ENCODE data around the gene PPM1H.

GRCh38 chr12:62637679-62638078 is 297.3 kb downstream of the PPM1H start:
- TF ChIP-seq CTCF (IDR thresholded peaks at IDR 0.05; ENCODE audit: low read depth, low read length, missing input control), result no peak
- TF ChIP-seq SP1 (IDR thresholded peaks at IDR 0.05), result no peak
- no peak for TF ChIP-seq NR2F2 (IDR thresholded peaks at IDR 0.05)
- no peak for TF ChIP-seq RAD21 (IDR thresholded peaks at IDR 0.05)
- TF ChIP-seq JUND (IDR thresholded peaks at IDR 0.05), result no peak
- TF ChIP-seq ZBTB33 (IDR thresholded peaks at IDR 0.05), result no peak
- TF ChIP-seq MAX (IDR thresholded peaks at IDR 0.05), result no peak
- no peak for TF ChIP-seq TAF1 (conservative IDR thresholded peaks at IDR 0.05)
- TF ChIP-seq GABPA (IDR thresholded peaks at IDR 0.05 in 1 of 2, conservative IDR thresholded peaks at IDR 0.05 in 1 of 2), result no peak
- TF ChIP-seq REST (IDR thresholded peaks at IDR 0.05), result no peak
- no peak for TF ChIP-seq HNF4A (conservative IDR thresholded peaks at IDR 0.05)
- no peak for TF ChIP-seq EGR1 (IDR thresholded peaks at IDR 0.05; ENCODE audit: low read depth in 2 of 2)
- TF ChIP-seq RXRA (IDR thresholded peaks at IDR 0.05), result no peak

All from liver (tissue), 3 donors.